Activated T-cell treated with anti-CD3 and anti-CD28 coated beads, Interleukin-2, amount 50 U/mL, for 4 hours (primary cell): ENCODE data around the gene SBNO2. TPM values are rescaled to one million over a fixed set of nuclear protein-coding genes. Genes with fewer than 3 reads are reported as not detected.
A peak's percentile ranks its signal among the peaks of the same experiment; 100 is the strongest.

Source experiments
- ATAC-seq, 2 donors: fragments of 200-7000 bp; cut with Tn5 transposase; one replicate each; pipeline ENCODE4 v1.10.0; 2021
- DNase-seq: peaks from one replicate; pipeline ENCODE4 v3.0.0-alpha.2; 2020
- H3K27me3 Mint-ChIP-seq: one replicate; pipeline ENCODE4 v1.8.0; 2021; ENCODE audit warnings: low read depth, mixed read lengths
- H3K36me3 Mint-ChIP-seq: one replicate; pipeline ENCODE4 v1.8.0; 2022; ENCODE audit warnings: mixed read lengths; ENCODE audit not compliant: insufficient read depth
- H3K4me1 Mint-ChIP-seq: one replicate; pipeline ENCODE4 v1.8.0; 2021; ENCODE audit warnings: low read depth, mixed read lengths
- H3K4me3 Mint-ChIP-seq: one replicate; pipeline ENCODE4 v1.8.0; 2021; ENCODE audit warnings: mild to moderate bottlenecking, moderate library complexity, mixed read lengths
- H3K9me3 Mint-ChIP-seq: one replicate; pipeline ENCODE4 v1.8.0; 2021; ENCODE audit warnings: mixed read lengths
- total RNA-seq, 3 donors: library from RNA; stranded (reverse); gene quantifications; one replicate each; pipeline ENCODE4 v1.2.1, GENCODE V29; 2021

Gene SBNO2
- total RNA-seq, 3 donors from 2014 or later, result 134 to 140 (median 139) TPM

DNA sequence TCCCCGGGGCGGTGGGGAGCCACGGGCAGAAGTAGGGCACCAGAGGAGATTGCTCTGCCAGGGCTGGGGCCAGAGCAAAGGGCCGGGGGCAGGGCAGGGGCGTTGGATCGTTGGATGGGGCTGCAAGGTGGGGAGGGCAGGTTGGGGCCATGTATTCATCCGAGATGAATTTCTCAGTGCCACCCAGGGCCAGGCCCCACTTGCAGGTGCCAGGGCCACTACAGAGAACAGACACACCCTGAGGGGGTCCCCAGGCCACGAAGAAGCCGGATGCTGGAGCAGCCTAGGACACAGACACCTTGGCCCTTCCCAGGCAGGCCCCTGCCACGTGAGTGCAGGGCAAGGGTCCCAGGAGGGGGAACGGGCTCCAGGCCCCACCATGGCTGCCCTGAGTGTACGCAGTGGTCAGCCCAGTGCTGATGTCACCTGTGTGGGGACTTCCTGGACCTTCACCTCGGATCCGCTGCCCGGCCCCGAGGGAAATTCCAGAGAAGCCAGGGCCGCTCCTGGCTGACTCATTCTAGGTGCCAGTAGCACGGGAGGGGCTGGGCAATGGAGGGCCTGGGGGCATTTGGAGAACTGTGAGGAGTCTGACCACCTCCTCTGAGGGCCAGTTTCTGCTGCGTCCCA, 9.6 kb upstream of the SBNO2 start:
- no peak overlapping the region for H3K4me3 Mint-ChIP-seq
- H3K36me3 Mint-ChIP-seq, result no peaks in the 10 kb centered on the region

DNA sequence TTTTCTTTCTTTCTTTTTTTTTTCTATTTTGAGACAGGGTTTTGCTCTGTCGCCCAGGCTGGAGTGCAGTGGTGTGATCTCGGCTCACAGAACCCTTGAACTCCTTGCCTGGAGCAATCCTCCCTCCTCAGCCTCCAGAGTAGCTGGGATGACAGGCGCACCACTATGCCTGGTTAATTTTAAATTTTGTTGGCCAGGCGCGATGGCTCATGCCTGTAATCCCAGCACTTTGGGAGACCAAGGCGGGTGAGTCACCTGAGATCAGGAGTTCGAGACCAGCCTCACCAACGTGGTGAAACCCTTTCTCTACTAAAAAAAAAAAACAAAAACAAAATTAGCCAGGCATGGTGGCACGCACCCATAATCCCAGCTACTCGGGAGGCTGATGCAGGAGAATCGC, 8.7 kb upstream of the SBNO2 start:
- peaks cover 3% of the 10 kb centered on the region for H3K27me3 Mint-ChIP-seq
- no peaks in the 10 kb centered on the region for H3K9me3 Mint-ChIP-seq
- H3K4me3 Mint-ChIP-seq, result no peak overlapping the region
- H3K36me3 Mint-ChIP-seq, result no peaks in the 10 kb centered on the region
- no peak for DNase-seq
- H3K4me1 Mint-ChIP-seq, result peaks cover 8% of the 10 kb centered on the region
- no peak for ATAC-seq

More for the DNA sequence above, 9.6 kb upstream of the SBNO2 start:
- ATAC-seq, result no peak
- Mint-ChIP-seq H3K9me3 (no peaks in the 10 kb centered on the region), H3K4me1 (peaks cover 8% of the 10 kb centered on the region), H3K27me3 (peaks cover 3% of the 10 kb centered on the region)
- DNase-seq, result no peak

DNA sequence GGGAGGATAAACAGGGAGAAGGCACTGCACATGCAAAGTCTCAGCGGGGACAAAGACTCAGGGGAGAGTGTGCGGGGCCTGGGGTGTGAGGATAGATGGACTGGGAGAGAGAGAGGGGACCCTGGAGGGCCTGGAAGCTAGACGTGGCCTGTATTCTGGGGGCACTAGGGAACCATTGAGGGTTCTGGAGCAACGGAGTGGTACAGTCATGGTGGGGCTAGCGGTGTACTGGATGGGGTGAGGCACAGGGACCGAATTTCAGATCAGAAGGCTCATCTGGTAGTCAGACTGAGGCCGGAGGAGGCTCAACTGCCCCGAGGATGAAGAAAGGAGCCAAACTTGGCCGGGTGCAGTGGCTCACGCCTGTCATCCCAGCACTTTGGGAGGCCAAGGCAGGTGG, 8.0 kb upstream of the SBNO2 start:
- DNase-seq (no peak), ATAC-seq (no peak)
- Mint-ChIP-seq H3K9me3 (no peaks in the 10 kb centered on the region), H3K4me3 (no peak overlapping the region), H3K36me3 (no peaks in the 10 kb centered on the region), H3K4me1 (peaks cover 8% of the 10 kb centered on the region), H3K27me3 (peaks cover 3% of the 10 kb centered on the region)

DNA sequence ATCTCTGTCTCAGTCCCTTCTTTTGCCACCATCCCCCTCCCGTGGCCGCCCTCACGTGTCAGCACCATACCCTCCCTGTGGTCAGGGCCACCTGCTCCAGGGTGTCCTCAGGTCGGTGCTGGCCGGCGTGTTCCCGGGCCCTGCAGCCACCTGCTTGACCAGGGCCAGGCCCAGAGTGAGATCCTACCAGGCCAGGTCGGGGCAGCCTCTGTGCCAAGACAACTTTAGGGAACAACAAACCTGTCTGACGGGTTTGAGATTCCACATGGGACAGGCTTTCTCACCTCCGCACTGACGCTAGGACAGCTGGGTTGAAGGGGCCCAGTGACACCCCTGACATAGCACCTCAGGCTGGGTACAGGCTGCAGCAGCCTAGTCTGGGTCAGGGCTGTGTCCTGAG, 7.5 kb upstream of the SBNO2 start:
- Mint-ChIP-seq H3K36me3 (no peaks in the 10 kb centered on the region), H3K4me1 (peaks cover 8% of the 10 kb centered on the region), H3K4me3 (no peak overlapping the region), H3K27me3 (peaks cover 3% of the 10 kb centered on the region), H3K9me3 (no peaks in the 10 kb centered on the region)
- no peak for ATAC-seq
- no peak for DNase-seq

DNA sequence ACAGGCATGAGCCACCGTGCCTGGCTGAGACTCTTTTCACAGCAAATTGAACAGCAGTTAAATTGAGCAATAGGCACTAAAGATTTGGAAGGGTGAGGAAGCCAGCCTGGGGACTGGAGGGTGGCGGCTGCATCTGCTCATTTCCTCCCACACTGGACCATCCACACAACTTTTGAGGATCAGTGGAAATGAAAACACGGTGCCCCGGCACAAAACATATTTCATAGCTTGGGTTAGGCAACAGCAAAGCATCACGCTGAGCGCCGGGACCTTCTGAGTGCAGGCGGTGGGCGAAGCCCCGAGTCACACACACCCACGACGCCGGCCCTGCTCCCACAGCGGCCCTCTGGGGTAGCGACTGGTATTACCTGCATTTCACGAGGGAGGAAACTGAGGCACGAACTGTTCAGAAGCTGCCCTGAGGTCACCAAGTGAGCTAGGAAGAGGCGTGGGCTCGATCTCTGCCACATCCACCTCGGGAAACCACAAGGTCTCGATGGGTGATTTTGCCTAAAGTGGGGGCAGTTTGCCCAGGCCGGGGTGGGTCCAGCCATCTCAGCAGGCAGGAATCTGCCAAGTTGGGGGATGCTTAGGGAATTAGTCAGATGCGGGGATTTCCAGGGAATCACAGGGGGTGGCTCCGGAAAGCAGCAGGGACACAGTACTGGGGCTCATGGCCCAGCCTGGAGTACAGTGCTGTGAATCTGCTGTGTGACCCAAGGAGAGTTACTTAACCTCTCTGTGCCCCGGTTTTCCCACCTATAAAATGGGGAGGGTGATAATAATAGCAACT, 3.5 kb upstream of the SBNO2 start:
- Mint-ChIP-seq H3K4me3 (no peak overlapping the region), H3K27me3 (peaks cover 3% of the 10 kb centered on the region), H3K36me3 (no peaks in the 10 kb centered on the region), H3K4me1 (peaks cover 19% of the 10 kb centered on the region), H3K9me3 (no peaks in the 10 kb centered on the region)
- no peak for ATAC-seq
- no peak for DNase-seq

DNA sequence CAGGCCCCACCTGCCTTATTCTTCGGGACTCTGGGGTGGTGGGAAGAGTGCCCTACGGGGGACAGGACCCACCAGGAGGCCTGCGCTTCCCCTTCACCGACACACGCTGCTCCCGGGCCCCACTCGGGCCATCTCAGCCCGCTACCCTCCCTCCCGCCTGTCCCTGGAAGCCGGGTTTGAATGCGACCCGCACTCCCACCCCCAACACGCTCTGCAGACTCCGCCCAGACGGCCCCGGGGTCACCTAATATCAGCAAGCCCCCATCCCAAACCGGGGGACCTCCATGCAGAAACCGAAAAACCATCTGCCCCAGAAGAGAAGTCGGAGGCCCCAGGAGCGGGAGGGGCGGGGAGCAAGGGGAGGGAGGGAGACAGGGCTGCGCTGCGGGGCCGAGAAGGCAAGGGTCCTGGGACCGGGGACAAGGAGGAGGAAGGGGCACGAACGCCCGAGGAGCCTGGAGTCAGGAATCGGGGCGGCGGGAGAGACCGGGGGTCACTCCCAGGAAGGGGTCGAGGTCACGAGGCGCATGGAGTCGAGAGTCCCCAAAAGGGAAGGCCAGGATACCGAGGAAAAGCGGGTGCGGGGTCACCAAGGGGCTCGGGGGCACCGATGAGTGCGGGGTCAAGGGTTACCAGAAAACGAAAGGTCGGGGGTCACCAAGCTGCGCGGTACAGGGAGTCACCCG, 766 bp downstream of the SBNO2 start:
- DNase-seq, result no peak
- peaks cover 9% of the 10 kb centered on the region for H3K36me3 Mint-ChIP-seq
- H3K27me3 Mint-ChIP-seq, result no peaks in the 10 kb centered on the region
- H3K4me3 Mint-ChIP-seq, result peak overlapping the region; percentile 88
- no peaks in the 10 kb centered on the region for H3K9me3 Mint-ChIP-seq
- peak; percentile 17 to 19 for ATAC-seq
- H3K4me1 Mint-ChIP-seq, result peaks cover 37% of the 10 kb centered on the region

DNA sequence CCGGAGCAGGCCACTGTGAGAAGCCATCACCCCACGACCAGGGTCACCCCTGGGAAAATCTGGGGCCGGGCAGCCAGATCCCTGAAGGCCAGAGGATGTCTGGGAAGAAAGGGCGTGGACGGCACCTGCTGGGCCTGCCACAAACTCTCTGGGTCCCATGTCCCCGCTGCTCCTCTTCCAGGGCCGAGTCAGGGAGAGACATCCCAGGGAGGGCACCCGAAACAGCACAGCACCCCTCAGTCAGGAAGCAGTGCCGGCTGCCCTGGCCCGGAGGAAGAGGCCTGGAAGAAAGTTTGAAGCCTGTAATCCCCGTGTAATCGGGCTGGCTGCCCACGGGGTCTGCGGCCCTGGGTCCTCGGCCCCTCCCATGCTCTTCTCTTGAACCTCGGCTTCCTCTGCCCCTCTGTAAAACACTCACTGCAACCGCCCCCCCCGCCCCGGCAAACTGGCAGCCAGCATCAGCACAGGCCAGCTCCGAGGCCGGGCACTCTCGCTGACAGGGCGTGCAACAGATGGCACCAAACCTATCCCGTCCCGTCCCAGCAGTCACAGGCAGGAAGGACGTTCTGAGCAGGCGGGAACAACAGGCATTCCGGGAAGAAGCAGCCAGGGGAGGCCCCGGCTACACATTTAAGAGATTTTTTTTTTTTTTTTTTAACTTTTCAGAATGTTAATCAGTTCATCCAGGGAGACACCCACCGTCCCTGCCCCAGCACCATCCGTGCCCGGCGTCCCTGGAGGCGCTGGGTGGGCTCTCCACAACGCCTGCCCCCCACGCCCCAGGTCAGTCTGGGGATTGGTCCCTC, 1.5 kb downstream of the SBNO2 start:
- H3K4me3 Mint-ChIP-seq, result peak overlapping the region; percentile 88
- DNase-seq (no peak), ATAC-seq (no peak)

DNA sequence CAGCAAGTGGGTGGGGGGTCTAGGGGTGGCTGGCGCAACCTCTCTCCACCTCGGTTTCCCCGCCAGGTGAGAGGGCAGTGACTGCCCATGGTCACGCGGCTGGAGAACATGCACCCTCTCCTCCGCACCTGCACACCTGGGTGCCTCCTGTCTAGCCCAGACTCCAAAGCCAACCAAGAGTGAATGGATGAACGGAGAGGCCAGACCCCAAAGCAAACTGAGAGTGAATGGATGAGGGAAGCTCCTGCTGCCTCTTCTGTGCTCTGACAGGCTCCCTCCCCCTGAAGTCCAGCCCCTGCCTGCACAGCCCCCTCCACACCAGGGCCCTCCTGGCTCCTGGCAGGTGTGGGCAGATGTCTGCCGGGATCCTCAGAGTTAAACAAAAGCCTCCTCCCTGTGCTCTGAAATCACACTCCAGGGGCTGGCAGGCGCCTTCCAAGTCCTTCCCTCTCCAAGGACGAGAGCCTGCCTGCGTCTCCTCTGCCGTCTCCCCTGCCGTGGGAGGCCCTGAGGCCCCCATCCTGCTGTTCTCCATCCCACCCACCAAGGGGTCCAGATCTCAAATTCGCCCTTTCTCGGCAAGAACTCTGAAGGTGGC, 2.2 kb downstream of the SBNO2 start:
- Mint-ChIP-seq H3K4me1 (peaks cover 37% of the 10 kb centered on the region), H3K4me3 (peak overlapping the region; percentile 88), H3K36me3 (peaks cover 9% of the 10 kb centered on the region), H3K9me3 (no peaks in the 10 kb centered on the region), H3K27me3 (no peaks in the 10 kb centered on the region)
- ATAC-seq, result no peak
- no peak for DNase-seq

More for the DNA sequence above, 1.5 kb downstream of the SBNO2 start:
- Mint-ChIP-seq H3K4me1 (peaks cover 37% of the 10 kb centered on the region), H3K27me3 (no peaks in the 10 kb centered on the region), H3K9me3 (no peaks in the 10 kb centered on the region), H3K36me3 (peaks cover 9% of the 10 kb centered on the region)

DNA sequence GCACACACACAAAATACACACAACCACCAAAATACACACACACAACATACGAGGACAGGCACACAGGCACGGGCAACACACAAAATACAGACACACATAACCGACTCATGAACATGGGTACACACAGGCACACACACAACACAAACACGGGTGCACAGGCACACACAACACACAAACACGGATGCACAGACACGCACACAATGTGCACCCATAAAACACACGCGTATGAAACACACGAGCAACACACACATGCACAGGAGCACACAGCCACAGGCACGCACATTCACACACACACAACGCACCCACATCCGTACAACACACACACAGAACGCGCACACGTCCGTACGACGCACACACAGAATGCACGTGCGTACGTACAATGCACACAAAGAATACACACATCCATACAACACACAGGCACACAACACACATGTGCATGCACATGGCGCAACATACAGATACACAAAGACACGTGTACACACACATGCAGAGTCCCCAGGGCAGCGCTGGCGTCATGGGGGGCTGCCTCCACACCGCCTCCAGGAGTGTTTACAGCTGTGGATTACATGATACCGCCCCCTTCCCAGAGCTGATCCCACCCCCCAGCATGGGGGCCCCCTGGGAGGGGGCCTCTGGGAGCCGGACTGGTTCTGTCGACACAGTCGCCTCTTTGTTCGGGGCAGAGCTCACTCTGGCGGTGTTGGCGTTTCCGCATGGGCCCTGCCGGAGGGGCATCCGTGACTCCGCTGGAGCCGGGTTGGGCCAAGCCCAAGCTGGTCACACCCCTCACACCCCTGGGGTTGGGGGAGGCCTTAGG, 2.9 kb downstream of the SBNO2 start:
- H3K4me3 Mint-ChIP-seq, result peak overlapping the region; percentile 24
- no peak for DNase-seq
- peaks cover 9% of the 10 kb centered on the region for H3K36me3 Mint-ChIP-seq
- no peak for ATAC-seq
- peaks cover 37% of the 10 kb centered on the region for H3K4me1 Mint-ChIP-seq
- H3K27me3 Mint-ChIP-seq, result no peaks in the 10 kb centered on the region
- no peaks in the 10 kb centered on the region for H3K9me3 Mint-ChIP-seq

DNA sequence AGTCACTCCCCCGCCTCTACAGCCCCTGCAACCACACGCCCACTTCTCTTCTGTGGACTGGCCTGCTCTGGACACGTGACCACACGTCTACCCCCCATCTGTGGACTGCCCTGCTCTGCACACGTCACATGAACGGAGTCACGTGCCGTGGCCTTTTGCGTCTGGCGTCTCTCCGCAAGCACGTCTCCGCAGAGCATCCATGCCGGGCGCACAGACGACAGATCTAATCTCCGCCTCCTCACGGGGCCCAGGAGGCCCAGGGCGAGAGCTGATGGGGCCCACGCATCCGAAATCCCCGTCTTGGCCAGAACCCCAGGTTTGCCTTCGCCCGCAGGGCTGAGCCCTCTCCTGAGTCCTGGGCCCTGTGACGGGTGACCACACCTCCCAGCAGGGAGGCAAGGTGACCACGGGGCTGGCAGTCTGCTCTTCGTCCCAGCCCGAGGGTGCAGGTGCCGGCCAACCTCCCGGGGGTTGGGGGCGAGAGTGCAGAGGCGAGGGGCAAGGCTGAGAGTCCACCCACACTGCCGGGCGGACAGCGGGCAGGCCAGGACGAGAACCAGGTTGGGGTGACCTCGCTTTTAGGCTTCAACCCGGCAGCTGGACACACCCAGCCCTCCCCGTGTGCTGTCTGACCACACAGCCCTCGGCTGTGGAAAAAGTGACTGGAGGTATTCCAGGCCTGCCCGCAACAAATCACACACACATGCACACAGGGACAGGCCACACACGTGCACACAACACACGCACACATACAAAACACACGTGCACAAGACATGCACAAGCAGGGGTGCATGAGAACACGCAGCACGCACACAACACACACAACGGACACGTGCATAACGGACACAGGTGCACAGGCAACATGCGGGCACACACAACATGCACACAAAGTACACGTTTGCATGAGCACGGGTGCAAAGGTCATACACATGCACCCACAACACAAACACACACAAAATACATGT, 3.9 kb downstream of the SBNO2 start:
- DNase-seq (no peak), ATAC-seq (no peak)
- H3K9me3 Mint-ChIP-seq, result no peaks in the 10 kb centered on the region
- peaks cover 9% of the 10 kb centered on the region for H3K36me3 Mint-ChIP-seq
- H3K4me1 Mint-ChIP-seq, result peaks cover 34% of the 10 kb centered on the region
- no peaks in the 10 kb centered on the region for H3K27me3 Mint-ChIP-seq
- H3K4me3 Mint-ChIP-seq, result peak overlapping the region; percentile 24

DNA sequence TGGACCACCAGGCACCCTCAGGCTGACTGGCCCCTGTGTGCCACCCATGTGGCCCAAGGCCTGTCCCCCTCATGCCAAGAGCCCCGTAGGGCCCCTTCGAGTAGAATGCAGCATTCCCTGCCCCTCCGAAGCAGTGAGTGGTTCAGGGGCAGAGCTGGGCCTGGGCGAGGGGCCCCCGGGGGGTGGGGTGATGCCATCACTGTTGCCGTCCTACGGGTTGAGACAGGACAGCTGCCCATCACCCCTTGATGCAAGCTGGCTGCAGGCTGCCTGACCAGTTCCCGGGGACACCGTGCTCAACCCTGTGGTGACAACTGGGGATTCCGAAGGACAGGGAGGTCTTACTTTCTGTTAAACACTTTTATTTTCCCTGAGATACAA, 4.7 kb downstream of the SBNO2 start:
- ATAC-seq, result no peak
- H3K4me3 Mint-ChIP-seq, result no peak overlapping the region
- H3K9me3 Mint-ChIP-seq, result no peaks in the 10 kb centered on the region
- H3K36me3 Mint-ChIP-seq, result peaks cover 9% of the 10 kb centered on the region
- H3K4me1 Mint-ChIP-seq, result peaks cover 31% of the 10 kb centered on the region
- H3K27me3 Mint-ChIP-seq, result no peaks in the 10 kb centered on the region
- DNase-seq, result no peak

DNA sequence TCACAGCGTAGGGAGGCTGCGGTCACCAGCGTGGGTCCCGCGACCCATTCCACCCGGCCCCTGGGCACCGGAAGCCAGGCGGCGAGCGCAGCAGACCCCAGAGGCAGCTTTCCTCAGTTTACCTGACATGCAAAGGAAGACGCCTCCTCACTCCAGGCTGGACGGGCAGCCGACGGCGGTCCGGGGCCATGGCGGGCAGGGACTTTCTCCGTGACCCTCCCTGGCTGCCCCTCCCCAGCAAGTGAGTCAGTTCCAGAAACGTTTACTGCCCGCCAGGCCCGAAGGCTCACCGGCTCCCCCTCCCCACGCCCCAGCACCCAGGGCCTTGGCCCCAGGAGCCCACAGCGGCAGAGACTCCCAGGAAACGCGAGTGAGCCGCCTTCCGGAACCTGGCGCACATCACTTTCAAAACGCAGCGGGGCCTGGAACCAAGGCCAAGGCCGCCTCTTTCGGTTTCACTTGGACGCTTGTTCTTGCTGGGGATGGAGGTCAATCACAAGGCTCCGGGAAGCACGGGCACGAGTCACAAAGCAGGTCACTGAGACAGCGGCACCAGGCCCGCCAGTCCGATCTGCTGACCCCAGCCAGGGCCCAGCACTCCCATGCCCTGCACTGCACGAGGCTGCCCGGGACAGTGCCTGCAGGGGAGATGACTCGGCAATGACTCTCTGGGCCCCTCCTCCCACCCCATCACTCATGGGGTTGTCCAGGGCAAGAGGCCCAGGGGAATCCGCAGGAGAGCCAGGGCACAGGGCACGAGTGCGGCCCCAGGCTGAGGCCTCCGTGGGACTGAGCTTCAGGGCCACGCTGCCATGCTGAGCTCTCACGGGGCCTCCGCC, 5.3 kb downstream of the SBNO2 start:
- DNase-seq (no peak), ATAC-seq (no peak)
- peaks cover 30% of the 10 kb centered on the region for H3K4me1 Mint-ChIP-seq
- H3K9me3 Mint-ChIP-seq, result no peaks in the 10 kb centered on the region
- no peak overlapping the region for H3K4me3 Mint-ChIP-seq
- no peaks in the 10 kb centered on the region for H3K27me3 Mint-ChIP-seq
- peaks cover 9% of the 10 kb centered on the region for H3K36me3 Mint-ChIP-seq
